CD4-positive, alpha-beta T cell (primary cell): ENCODE results near the gene VPS8. TPM values are rescaled to one million over a fixed set of nuclear protein-coding genes. Genes with fewer than 3 reads are reported as not detected.

ENCODE experiments used
- ATAC-seq: fragments of 200-7000 bp; cut with Tn5 transposase; one replicate; pipeline ENCODE4 v1.10.0; 2022; ENCODE audit warnings: mild to moderate bottlenecking; ENCODE audit not compliant: poor library complexity
- CTCF ChIA-PET: fragments of 350-600 bp; sonication (Branson Sonifier 250); formaldehyde crosslinking; loops from one replicate; lab custom pipeline; 2021; ENCODE audit warnings: antibody characterized with exemption, inconsistent platforms; lab: Charles Lee
- POLR2A ChIA-PET: fragments of 350-600 bp; sonication (Branson Sonifier 250); formaldehyde crosslinking; loops from one replicate; lab custom pipeline; 2021; ENCODE audit warnings: antibody characterized with exemption, inconsistent platforms; lab: Charles Lee
- DNase-seq, 14 experiments: peaks; one replicate each; pipeline ENCODE4 v3.0.0-alpha.2; 2013 to 2020; ENCODE audit warnings: mixed read lengths in 2 of 14
- H3K27ac ChIP-seq, 2 donors: one replicate each; pipeline versions ENCODE4 v1.5.1 to v1.7.0; 2013; ENCODE audit warnings: low read length in 2 of 2, low read depth in 1 of 2, mild to moderate bottlenecking in 1 of 2
- H3K27me3 ChIP-seq, 2 experiments: 1 replicate in 1 of 2; 2 replicates in 1 of 2; pipeline versions ENCODE4 v1.6.1 to v1.7.0; 2013; ENCODE audit warnings: low read length in 2 of 2, control low read depth in 1 of 2, mild to moderate bottlenecking in 1 of 2, moderate library complexity in 1 of 2; ENCODE audit not compliant: insufficient read depth in 2 of 2, control insufficient read depth in 1 of 2
- H3K36me3 ChIP-seq: one replicate; pipeline ENCODE4 v1.6.1; 2013; ENCODE audit warnings: low read length, control low read depth; ENCODE audit not compliant: insufficient read depth
- H3K4me1 ChIP-seq: one replicate; pipeline ENCODE4 v1.6.1; 2013; ENCODE audit warnings: low read length, control low read depth; ENCODE audit not compliant: insufficient read depth
- H3K4me3 ChIP-seq: one replicate; pipeline ENCODE4 v1.5.1; 2013; ENCODE audit warnings: mild to moderate bottlenecking, low read length, moderate library complexity
- H3K9me3 ChIP-seq, 2 experiments: 1 replicate in 1 of 2; 2 replicates in 1 of 2; pipeline versions ENCODE4 v1.6.1 to v1.7.0; 2013; ENCODE audit warnings: low read length in 2 of 2, mild to moderate bottlenecking in 2 of 2, control low read depth in 1 of 2, moderate library complexity in 1 of 2; ENCODE audit not compliant: control insufficient read depth in 1 of 2, insufficient read depth in 1 of 2
- H3K27ac Mint-ChIP-seq: one replicate; pipeline ENCODE4 v1.8.0; 2020; ENCODE audit warnings: mixed read lengths
- H3K27me3 Mint-ChIP-seq: one replicate; pipeline ENCODE4 v1.8.0; 2021; ENCODE audit warnings: mixed read lengths
- H3K36me3 Mint-ChIP-seq: one replicate; pipeline ENCODE4 v1.8.0; 2021; ENCODE audit warnings: low read depth, mixed read lengths
- H3K4me1 Mint-ChIP-seq: one replicate; pipeline ENCODE4 v1.8.0; 2021; ENCODE audit warnings: low read depth, mixed read lengths
- H3K4me3 Mint-ChIP-seq: one replicate; pipeline ENCODE4 v1.8.0; 2020; ENCODE audit warnings: mild to moderate bottlenecking, mixed read lengths
- H3K9me3 Mint-ChIP-seq: one replicate; pipeline ENCODE4 v1.8.0; 2020; ENCODE audit warnings: mixed read lengths
- CTCF ChIP-seq: fragments of 200-600 bp; IDR thresholded peaks from one replicate; pipeline ENCODE4 v1.8.0; 2022; ENCODE audit warnings: antibody characterized with exemption, mild to moderate bottlenecking
- intact Hi-C, 2 experiments: fragments of 100-400 bp; cut with DNase I in 1 of 2; cut with micrococcal nuclease in 1 of 2; formaldehyde crosslinking; loops; one replicate each; pipeline versions ENCODE4 v1.15.1 to v1.9.0; 2023 to 2025; cut with DNase I, micrococcal nuclease
- total RNA-seq, 174 experiments: library from RNA in 2 of 174; stranded (reverse) in 2 of 174; gene quantifications; one replicate each; pipeline ENCODE4 v1.2.3 and lab custom pipeline; 2021 to 2026

Gene VPS8
- total RNA-seq, 2 experiments from 2014 or later, result 56.8 to 61.2 TPM

GRCh38 chr3:184802150-184802549 lies 9.8 kb upstream of the VPS8 start:
- POLR2A ChIA-PET, result interaction anchor here (0.6 kb wide), 1 partner anchor 102 kb away, joined by 4 read pairs; no protein-coding TSS in a partner anchor

GRCh38 chr3:184804801-184805200 lies 7.2 kb upstream of the VPS8 start:
- Histone ChIP-seq H3K27ac (no peak overlapping the region), H3K27me3 (peaks cover 5 to 6% of the 10 kb centered on the region in 2 experiments), H3K4me1 (no peaks in the 10 kb centered on the region), H3K9me3 (no peaks in the 10 kb centered on the region), H3K36me3 (no peaks in the 10 kb centered on the region), H3K4me3 (no peak overlapping the region)
- H3K4me1 Mint-ChIP-seq, result no peaks in the 10 kb centered on the region
- H3K27me3 Mint-ChIP-seq, result peaks cover 14% of the 10 kb centered on the region
- no peak overlapping the region for H3K4me3 Mint-ChIP-seq
- CTCF ChIA-PET, result interaction anchor here (1.5 kb wide), 1 partner anchor 244 kb away, joined by 4 read pairs; the partner anchor contains the start of gene EPHB3
- ATAC-seq, result no peak
- no peak overlapping the region for H3K27ac Mint-ChIP-seq
- TF ChIP-seq CTCF, result no peak
- intact Hi-C loops, result no loop called here
- POLR2A ChIA-PET, result no interaction called here
- no peaks in the 10 kb centered on the region for H3K9me3 Mint-ChIP-seq
- no peak for DNase-seq
- no peaks in the 10 kb centered on the region for H3K36me3 Mint-ChIP-seq

More at GRCh38 chr3:184802150-184802549, 9.8 kb upstream of the VPS8 start:
- Histone ChIP-seq H3K36me3 (no peaks in the 10 kb centered on the region), H3K4me1 (no peaks in the 10 kb centered on the region), H3K27me3 (peaks cover 5 to 17% of the 10 kb centered on the region in 2 experiments), H3K27ac (no peak overlapping the region), H3K9me3 (no peaks in the 10 kb centered on the region), H3K4me3 (no peak overlapping the region)
- TF ChIP-seq CTCF, result no peak
- no peak for DNase-seq
- Mint-ChIP-seq H3K4me3 (no peak overlapping the region), H3K4me1 (no peaks in the 10 kb centered on the region), H3K9me3 (no peaks in the 10 kb centered on the region), H3K27me3 (peaks cover 27% of the 10 kb centered on the region), H3K36me3 (no peaks in the 10 kb centered on the region), H3K27ac (no peak overlapping the region)
- CTCF ChIA-PET, result interaction anchor here (0.7 to 1.7 kb wide), 3 partner anchors 9 to 241 kb away, joined by 3 to 7 read pairs (median 3); partner anchors contain the start of genes EPHB3 and VPS8
- ATAC-seq, result no peak
- intact Hi-C loops, result no loop called here

- ChIA-PET CTCF (no interaction called here), POLR2A (no interaction called here)
- Mint-ChIP-seq H3K9me3 (no peaks in the 10 kb centered on the region), H3K4me1 (no peaks in the 10 kb centered on the region), H3K36me3 (no peaks in the 10 kb centered on the region), H3K4me3 (no peak overlapping the region), H3K27ac (no peak overlapping the region), H3K27me3 (peaks cover 9% of the 10 kb centered on the region)
- H3K4me1 ChIP-seq, result no peaks in the 10 kb centered on the region
- no peak for ATAC-seq
- DNase-seq, result peak in 3 of 14 experiments; percentile 12 to 28 (median 26)
- H3K4me3 ChIP-seq, result no peak overlapping the region
- H3K36me3 ChIP-seq, result no peaks in the 10 kb centered on the region
- H3K27ac ChIP-seq, result no peak overlapping the region
- TF ChIP-seq CTCF, result no peak
- H3K27me3 ChIP-seq, result peaks cover under 1 to 1% of the 10 kb centered on the region in 2 experiments
- intact Hi-C loops, result no loop called here
- H3K9me3 ChIP-seq, result no peaks in the 10 kb centered on the region
Measured at GRCh38 chr3:184805351-184806038, 6.5 kb upstream of the VPS8 start.
